Measurements from ENCODE around the gene CA14. TPM values are rescaled to one million over a fixed set of nuclear protein-coding genes. Genes with fewer than 3 reads are reported as not detected.
A peak's percentile ranks its signal among the peaks of the same experiment; 100 is the strongest.

CA14 gene
- total and polyA plus RNA-seq, 5 donors from 2014 or later: 0.68 to 0.97 (median 0.71) TPM; not detected in 1

- no peaks in the 10 kb centered on the region for H3K9me3 ChIP-seq (ENCODE audit: control insufficient read depth in 2 of 2, low read length in 2 of 2)
- no peak overlapping the region for H3K4me3 Mint-ChIP-seq
- H3K36me3 Mint-ChIP-seq: peaks cover 11% of the 10 kb centered on the region
- no peak overlapping the region for H3K27ac Mint-ChIP-seq
- no peak overlapping the region for H3K4me3 ChIP-seq (ENCODE audit: low read depth, low read length)
- DNase-seq (no peak), ATAC-seq (ENCODE audit: low read depth in 2 of 2) (no peak)
- H3K9me3 Mint-ChIP-seq: no peaks in the 10 kb centered on the region
- H3K4me1 Mint-ChIP-seq: peaks cover 0 to 6% (median 3%) of the 10 kb centered on the region in 4 donors
- H3K4me1 ChIP-seq (ENCODE audit: control insufficient read depth, insufficient read depth, low read length, poor library complexity, severe bottlenecking): peaks cover 3% of the 10 kb centered on the region
- H3K27me3 Mint-ChIP-seq: peaks cover 42% of the 10 kb centered on the region
- H3K27ac ChIP-seq (ENCODE audit: insufficient read depth, low read length, poor library complexity, severe bottlenecking): no peak overlapping the region
- peaks cover 22% of the 10 kb centered on the region for H3K27me3 ChIP-seq (ENCODE audit: control insufficient read depth, insufficient read depth, low read length)
- peaks cover 22% of the 10 kb centered on the region for H3K36me3 ChIP-seq (ENCODE audit: control insufficient read depth, insufficient read depth, low read length)
Measured at GRCh38 chr1:150261367-150261766, 3.8 kb downstream of the CA14 start.

GRCh38 chr1:150262388-150263320 lies 5.1 kb downstream of the CA14 start:
- peaks cover 13% of the 10 kb centered on the region for H3K27me3 ChIP-seq (ENCODE audit: control insufficient read depth, insufficient read depth, low read length)
- peaks cover 29% of the 10 kb centered on the region for H3K27me3 Mint-ChIP-seq
- H3K4me1 Mint-ChIP-seq: peaks cover 0 to 11% (median 8%) of the 10 kb centered on the region in 4 donors
- ATAC-seq (ENCODE audit: low read depth in 2 of 2): no peak
- H3K9me3 ChIP-seq (ENCODE audit: control insufficient read depth in 2 of 2, low read length in 2 of 2): no peaks in the 10 kb centered on the region
- H3K4me1 ChIP-seq (ENCODE audit: control insufficient read depth, insufficient read depth, low read length, poor library complexity, severe bottlenecking): peaks cover 10% of the 10 kb centered on the region
- peaks cover 31% of the 10 kb centered on the region for H3K36me3 ChIP-seq (ENCODE audit: control insufficient read depth, insufficient read depth, low read length)
- no peak overlapping the region for H3K4me3 ChIP-seq (ENCODE audit: low read depth, low read length)
- no peak for DNase-seq
- no peak overlapping the region for H3K27ac ChIP-seq (ENCODE audit: insufficient read depth, low read length, poor library complexity, severe bottlenecking)
- peaks cover 19% of the 10 kb centered on the region for H3K36me3 Mint-ChIP-seq
- peak overlapping the region in 1 of 3 donors; percentile 73 for H3K27ac Mint-ChIP-seq
- no peaks in the 10 kb centered on the region for H3K9me3 Mint-ChIP-seq
- no peak overlapping the region for H3K4me3 Mint-ChIP-seq

- Histone ChIP-seq H3K4me3 (ENCODE audit: low read depth, low read length) (no peak overlapping the region), H3K27ac (ENCODE audit: insufficient read depth, low read length, poor library complexity, severe bottlenecking) (no peak overlapping the region), H3K9me3 (ENCODE audit: control insufficient read depth in 2 of 2, low read length in 2 of 2) (no peaks in the 10 kb centered on the region), H3K27me3 (ENCODE audit: control insufficient read depth, insufficient read depth, low read length) (peaks cover 5% of the 10 kb centered on the region), H3K36me3 (ENCODE audit: control insufficient read depth, insufficient read depth, low read length) (peaks cover 31% of the 10 kb centered on the region), H3K4me1 (ENCODE audit: control insufficient read depth, insufficient read depth, low read length, poor library complexity, severe bottlenecking) (peaks cover 16% of the 10 kb centered on the region)
- H3K27me3 Mint-ChIP-seq: peaks cover 20% of the 10 kb centered on the region
- H3K9me3 Mint-ChIP-seq: no peaks in the 10 kb centered on the region
- no peak overlapping the region for H3K4me3 Mint-ChIP-seq
- DNase-seq: no peak
- ATAC-seq (ENCODE audit: low read depth in 2 of 2): no peak
- H3K36me3 Mint-ChIP-seq: peaks cover 19% of the 10 kb centered on the region
- H3K27ac Mint-ChIP-seq: peak overlapping the region in 1 of 3 donors; percentile 60
- H3K4me1 Mint-ChIP-seq: peaks cover 0 to 20% (median 14%) of the 10 kb centered on the region in 4 donors
Measured at GRCh38 chr1:150263549-150263948, 6.0 kb downstream of the CA14 start.

- no peak for ATAC-seq (ENCODE audit: low read depth in 2 of 2)
- H3K27me3 ChIP-seq (ENCODE audit: control insufficient read depth, insufficient read depth, low read length): no peaks in the 10 kb centered on the region
- no peak for DNase-seq
- H3K36me3 ChIP-seq (ENCODE audit: control insufficient read depth, insufficient read depth, low read length): peaks cover 31% of the 10 kb centered on the region
- H3K36me3 Mint-ChIP-seq: peaks cover 19% of the 10 kb centered on the region
- no peaks in the 10 kb centered on the region for H3K9me3 ChIP-seq (ENCODE audit: control insufficient read depth in 2 of 2, low read length in 2 of 2)
- H3K4me3 Mint-ChIP-seq: peak overlapping the region; percentile 93 to 99 (median 96)
- H3K4me1 ChIP-seq (ENCODE audit: control insufficient read depth, insufficient read depth, low read length, poor library complexity, severe bottlenecking): peaks cover 26% of the 10 kb centered on the region
- H3K27ac Mint-ChIP-seq: peak overlapping the region; percentile 96 to 99 (median 98)
- H3K27me3 Mint-ChIP-seq: peaks cover 4% of the 10 kb centered on the region
- peak overlapping the region; percentile 91 for H3K4me3 ChIP-seq (ENCODE audit: low read depth, low read length)
- peaks cover 0 to 2% (median 0%) of the 10 kb centered on the region in 7 donors for H3K9me3 Mint-ChIP-seq
- H3K27ac ChIP-seq (ENCODE audit: insufficient read depth, low read length, poor library complexity, severe bottlenecking): peak overlapping the region; percentile 93
- H3K4me1 Mint-ChIP-seq: peaks cover 6 to 34% (median 24%) of the 10 kb centered on the region in 4 donors
Measured at GRCh38 chr1:150267896-150268295, 10.3 kb downstream of the CA14 start.

- Histone ChIP-seq H3K27me3 (ENCODE audit: control insufficient read depth, insufficient read depth, low read length) (no peaks in the 10 kb centered on the region), H3K4me3 (ENCODE audit: low read depth, low read length) (peak overlapping the region; percentile 91), H3K9me3 (ENCODE audit: control insufficient read depth in 2 of 2, low read length in 2 of 2) (no peaks in the 10 kb centered on the region), H3K27ac (ENCODE audit: insufficient read depth, low read length, poor library complexity, severe bottlenecking) (peak overlapping the region; percentile 93), H3K4me1 (ENCODE audit: control insufficient read depth, insufficient read depth, low read length, poor library complexity, severe bottlenecking) (peaks cover 26% of the 10 kb centered on the region), H3K36me3 (ENCODE audit: control insufficient read depth, insufficient read depth, low read length) (peaks cover 31% of the 10 kb centered on the region)
- Mint-ChIP-seq H3K4me3 (peak overlapping the region; percentile 93 to 99 (median 96)), H3K27ac (peak overlapping the region; percentile 96 to 99 (median 98)), H3K9me3 (peaks cover 0 to 2% (median 0%) of the 10 kb centered on the region in 7 donors), H3K4me1 (peaks cover 6 to 34% (median 24%) of the 10 kb centered on the region in 4 donors), H3K27me3 (peaks cover 4% of the 10 kb centered on the region), H3K36me3 (peaks cover 19% of the 10 kb centered on the region)
- ATAC-seq (ENCODE audit: low read depth in 2 of 2) (peak; percentile 47 to 57), DNase-seq (peak; percentile 32 to 81 (median 54))
Measured at GRCh38 chr1:150268340-150268704, 10.7 kb downstream of the CA14 start.

- peaks cover 0 to 2% (median 0%) of the 10 kb centered on the region in 7 donors for H3K9me3 Mint-ChIP-seq
- peak within 1 kb of the TSS; percentile 93 to 99 (median 96) for H3K4me3 Mint-ChIP-seq
- H3K36me3 ChIP-seq (ENCODE audit: control insufficient read depth, insufficient read depth, low read length): peaks cover 31% of the 10 kb centered on the region
- peaks cover 23% of the 10 kb centered on the region for H3K36me3 Mint-ChIP-seq
- H3K27ac ChIP-seq (ENCODE audit: insufficient read depth, low read length, poor library complexity, severe bottlenecking): peak within 1 kb of the TSS; percentile 93
- peaks cover 6 to 34% (median 24%) of the 10 kb centered on the region in 4 donors for H3K4me1 Mint-ChIP-seq
- peaks cover 4% of the 10 kb centered on the region for H3K27me3 Mint-ChIP-seq
- H3K4me1 ChIP-seq (ENCODE audit: control insufficient read depth, insufficient read depth, low read length, poor library complexity, severe bottlenecking): peaks cover 26% of the 10 kb centered on the region
- H3K9me3 ChIP-seq (ENCODE audit: control insufficient read depth in 2 of 2, low read length in 2 of 2): no peaks in the 10 kb centered on the region
- peak within 1 kb of the TSS; percentile 91 for H3K4me3 ChIP-seq (ENCODE audit: low read depth, low read length)
- ATAC-seq (ENCODE audit: low read depth in 2 of 2): peak; percentile 96
- DNase-seq: peak; percentile 86 to 97 (median 90)
- peak within 1 kb of the TSS; percentile 96 to 99 (median 98) for H3K27ac Mint-ChIP-seq
- no peaks in the 10 kb centered on the region for H3K27me3 ChIP-seq (ENCODE audit: control insufficient read depth, insufficient read depth, low read length)
Measured at GRCh38 chr1:150268705-150269403, 11.3 kb downstream of the CA14 start, which contains the start of gene APH1A. Gene APH1A, minus strand, starts transcription at chr1:150269016. Its CDS starts 206 bp downstream, at chr1:150268810.

- Histone ChIP-seq H3K9me3 (ENCODE audit: control insufficient read depth in 2 of 2, low read length in 2 of 2) (no peaks in the 10 kb centered on the region), H3K4me1 (ENCODE audit: control insufficient read depth, insufficient read depth, low read length, poor library complexity, severe bottlenecking) (peaks cover 26% of the 10 kb centered on the region), H3K4me3 (ENCODE audit: low read depth, low read length) (peak overlapping the region; percentile 91), H3K27me3 (ENCODE audit: control insufficient read depth, insufficient read depth, low read length) (no peaks in the 10 kb centered on the region), H3K36me3 (ENCODE audit: control insufficient read depth, insufficient read depth, low read length) (peaks cover 28% of the 10 kb centered on the region), H3K27ac (ENCODE audit: insufficient read depth, low read length, poor library complexity, severe bottlenecking) (peak overlapping the region; percentile 93)
- DNase-seq (no peak), ATAC-seq (ENCODE audit: low read depth in 2 of 2) (no peak)
- Mint-ChIP-seq H3K4me3 (peak overlapping the region; percentile 93 to 99 (median 96)), H3K36me3 (peaks cover 21% of the 10 kb centered on the region), H3K4me1 (peaks cover 6 to 34% (median 24%) of the 10 kb centered on the region in 4 donors), H3K9me3 (peaks cover 0 to 2% (median 0%) of the 10 kb centered on the region in 7 donors), H3K27me3 (peaks cover 4% of the 10 kb centered on the region), H3K27ac (peak overlapping the region; percentile 96 to 99 (median 98))
Measured at GRCh38 chr1:150269451-150269850, 11.9 kb downstream of the CA14 start.
